Measurements from ENCODE around the gene CCDC157.
A peak's percentile ranks its signal among the peaks of the same experiment; 100 is the strongest.

The CCDC157 gene

DNA sequence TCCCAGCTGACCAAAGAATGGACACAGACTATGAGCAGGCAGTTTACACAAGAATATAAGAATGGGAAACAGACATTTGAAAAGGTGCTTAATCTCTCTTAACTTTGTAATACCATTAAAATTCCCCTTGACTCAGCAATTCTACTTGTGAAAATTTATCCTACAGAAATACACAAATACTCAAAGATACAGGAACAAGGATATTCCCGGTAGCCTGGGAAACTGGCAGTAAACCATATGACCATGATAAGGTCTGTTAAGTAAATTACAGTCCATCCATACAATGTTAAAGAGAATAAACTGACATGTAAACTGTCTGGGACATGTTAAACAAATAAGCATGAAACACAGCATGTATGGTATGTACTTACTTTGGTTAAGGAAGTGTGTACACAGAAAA lies 60.0 kb downstream of the CCDC157 start:
- DNase-seq, result no peak

DNA sequence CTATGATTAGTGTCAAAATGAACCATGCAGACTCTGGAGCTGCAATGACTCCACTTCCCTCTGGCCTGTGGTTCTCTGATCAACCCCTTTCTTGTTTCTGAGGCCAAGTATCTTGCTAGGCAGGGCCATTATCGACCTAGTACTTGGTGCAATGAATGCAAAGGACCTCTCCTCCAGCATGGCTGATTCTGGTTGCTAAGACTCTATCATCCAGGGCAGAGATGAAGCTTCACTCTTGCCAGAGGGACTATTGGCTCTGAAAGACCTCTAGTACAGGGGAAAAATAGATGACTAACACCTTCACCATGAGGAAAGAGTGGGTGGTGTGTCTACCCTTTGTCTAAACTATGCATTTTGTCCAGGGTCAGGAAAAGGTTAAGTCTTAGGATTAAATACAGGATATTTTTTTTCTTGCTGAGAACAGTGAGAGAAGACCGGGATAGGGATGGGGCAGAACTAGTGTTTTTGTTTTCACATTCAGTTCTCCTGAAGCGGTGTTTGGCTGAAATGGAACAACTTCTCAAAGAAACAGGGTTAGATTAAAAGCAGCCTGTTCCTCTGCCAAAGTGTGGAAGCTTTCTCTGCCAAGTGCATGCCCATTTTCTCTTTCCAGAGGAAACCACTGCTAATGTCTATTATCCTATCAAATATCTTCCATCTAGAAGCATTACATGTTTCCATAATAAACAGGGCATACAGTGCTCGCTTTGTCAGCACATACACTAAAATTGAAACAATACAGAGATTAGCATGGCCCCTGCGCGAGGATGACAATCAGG lies 63.7 kb downstream of the CCDC157 start:
- DNase-seq, result no peak

DNA sequence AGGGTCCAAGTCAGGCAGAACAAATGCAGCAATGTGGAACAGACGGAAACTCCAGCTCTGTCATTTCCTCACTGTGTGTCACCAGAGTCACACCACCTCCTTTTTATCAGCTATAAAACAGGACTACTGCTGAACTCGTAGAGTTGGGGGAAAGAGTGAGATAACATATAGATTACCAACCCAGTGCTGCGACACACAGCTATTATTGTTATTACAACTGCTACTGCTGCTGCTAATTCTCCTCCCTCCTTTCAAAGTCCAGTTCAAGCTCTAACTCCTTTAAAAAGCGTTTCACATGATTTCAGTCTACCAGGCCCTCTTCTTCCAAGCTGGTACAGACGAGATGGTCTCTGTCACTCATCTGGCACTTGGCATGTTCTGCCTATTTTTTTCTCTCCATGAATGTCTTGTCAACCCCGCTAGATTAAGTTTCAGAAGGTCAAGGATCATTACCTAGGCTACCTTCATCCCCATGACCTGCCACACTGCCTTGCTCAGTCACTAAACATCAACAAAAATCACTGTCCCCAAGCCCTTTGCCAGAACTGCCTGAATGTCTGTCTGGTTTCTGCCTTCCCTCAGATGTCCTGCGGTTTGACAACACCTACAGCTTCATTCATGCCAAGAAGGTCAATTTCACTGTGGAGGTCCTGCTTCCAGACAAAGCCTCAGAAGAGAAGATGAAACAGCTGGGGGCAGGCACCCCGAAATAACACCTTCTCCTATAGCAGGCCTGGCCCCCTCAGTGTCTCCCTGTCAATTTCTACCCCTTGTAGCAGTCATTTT lies 65.1 kb downstream of the CCDC157 start:
- no peak for DNase-seq

- DNase-seq, result peak; percentile 41
Observed at GRCh38 chr22:30422481-30423300, 65.9 kb downstream of the CCDC157 start.

- DNase-seq, result no peak
Observed at GRCh38 chr22:30423301-30423958, 66.6 kb downstream of the CCDC157 start.

DNA sequence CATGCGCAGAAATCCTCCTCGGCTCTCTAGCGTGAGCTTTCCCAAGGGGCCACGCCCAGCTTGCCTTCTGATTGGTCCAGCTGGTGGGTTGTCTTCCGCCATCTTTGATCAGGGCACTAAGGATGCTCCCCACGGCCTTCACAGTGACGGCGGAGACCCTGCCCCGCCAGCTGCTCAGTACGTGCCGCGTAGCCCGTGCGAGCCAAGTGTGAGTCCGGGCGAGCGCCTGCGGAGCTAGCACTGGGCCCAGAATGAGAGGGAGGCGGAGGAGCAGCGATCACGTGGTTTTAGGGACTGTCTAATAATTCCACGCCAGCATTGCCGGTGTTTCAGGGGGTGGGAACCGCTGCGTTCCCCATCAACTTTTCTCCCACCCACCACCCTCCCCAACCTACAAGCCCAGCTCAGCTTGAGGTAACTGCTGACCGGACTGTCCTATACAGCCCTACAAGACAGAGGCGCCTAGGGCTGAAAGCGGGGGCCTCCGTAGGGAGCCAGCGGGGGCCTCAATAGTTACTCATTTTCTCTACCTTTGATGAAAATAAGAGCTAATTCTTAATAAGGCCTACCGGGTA lies 67.2 kb downstream of the CCDC157 start:
- peak; percentile 99 for DNase-seq

- DNase-seq, result no peak
Observed at GRCh38 chr22:30424534-30425326, 67.9 kb downstream of the CCDC157 start.

- DNase-seq, result no peak
Observed at GRCh38 chr22:30425327-30425615, 68.5 kb downstream of the CCDC157 start.

- peak; percentile 51 for DNase-seq
Observed at GRCh38 chr22:30425616-30426387, 69.0 kb downstream of the CCDC157 start, which contains the start of gene MTFP1. TSS of gene MTFP1 (plus strand) at chr22:30425768. CDS start at chr22:30425880, 112 bp downstream.
